Retinal pigment epithelial cell (primary cell): ENCODE results near the gene SLC5A11.
"Not testable (repeated sequence)": the region's sequence is repeated elsewhere in the genome, so short reads cannot be mapped to it uniquely, and the experiment has no call there.

Experiments used
- DNase-seq: peaks from one replicate; pipeline ENCODE4 v3.0.0-alpha.2; 2010; ENCODE audit warnings: low read depth
- H3K4me3 ChIP-seq: 2 replicates; pipeline ENCODE4 v1.5.1; 2011; ENCODE audit warnings: mild to moderate bottlenecking, low read length, control low read depth, moderate library complexity
- TF ChIP-seq, protein P1 (sequence below): conservative IDR thresholded peaks from 2 replicates; pipeline ENCODE4 v1.5.1; 2011; ENCODE audit warnings: low read depth, low read length, control low read depth, inconsistent platforms

SLC5A11 gene, protein sequence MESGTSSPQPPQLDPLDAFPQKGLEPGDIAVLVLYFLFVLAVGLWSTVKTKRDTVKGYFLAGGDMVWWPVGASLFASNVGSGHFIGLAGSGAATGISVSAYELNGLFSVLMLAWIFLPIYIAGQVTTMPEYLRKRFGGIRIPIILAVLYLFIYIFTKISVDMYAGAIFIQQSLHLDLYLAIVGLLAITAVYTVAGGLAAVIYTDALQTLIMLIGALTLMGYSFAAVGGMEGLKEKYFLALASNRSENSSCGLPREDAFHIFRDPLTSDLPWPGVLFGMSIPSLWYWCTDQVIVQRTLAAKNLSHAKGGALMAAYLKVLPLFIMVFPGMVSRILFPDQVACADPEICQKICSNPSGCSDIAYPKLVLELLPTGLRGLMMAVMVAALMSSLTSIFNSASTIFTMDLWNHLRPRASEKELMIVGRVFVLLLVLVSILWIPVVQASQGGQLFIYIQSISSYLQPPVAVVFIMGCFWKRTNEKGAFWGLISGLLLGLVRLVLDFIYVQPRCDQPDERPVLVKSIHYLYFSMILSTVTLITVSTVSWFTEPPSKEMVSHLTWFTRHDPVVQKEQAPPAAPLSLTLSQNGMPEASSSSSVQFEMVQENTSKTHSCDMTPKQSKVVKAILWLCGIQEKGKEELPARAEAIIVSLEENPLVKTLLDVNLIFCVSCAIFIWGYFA

DNA sequence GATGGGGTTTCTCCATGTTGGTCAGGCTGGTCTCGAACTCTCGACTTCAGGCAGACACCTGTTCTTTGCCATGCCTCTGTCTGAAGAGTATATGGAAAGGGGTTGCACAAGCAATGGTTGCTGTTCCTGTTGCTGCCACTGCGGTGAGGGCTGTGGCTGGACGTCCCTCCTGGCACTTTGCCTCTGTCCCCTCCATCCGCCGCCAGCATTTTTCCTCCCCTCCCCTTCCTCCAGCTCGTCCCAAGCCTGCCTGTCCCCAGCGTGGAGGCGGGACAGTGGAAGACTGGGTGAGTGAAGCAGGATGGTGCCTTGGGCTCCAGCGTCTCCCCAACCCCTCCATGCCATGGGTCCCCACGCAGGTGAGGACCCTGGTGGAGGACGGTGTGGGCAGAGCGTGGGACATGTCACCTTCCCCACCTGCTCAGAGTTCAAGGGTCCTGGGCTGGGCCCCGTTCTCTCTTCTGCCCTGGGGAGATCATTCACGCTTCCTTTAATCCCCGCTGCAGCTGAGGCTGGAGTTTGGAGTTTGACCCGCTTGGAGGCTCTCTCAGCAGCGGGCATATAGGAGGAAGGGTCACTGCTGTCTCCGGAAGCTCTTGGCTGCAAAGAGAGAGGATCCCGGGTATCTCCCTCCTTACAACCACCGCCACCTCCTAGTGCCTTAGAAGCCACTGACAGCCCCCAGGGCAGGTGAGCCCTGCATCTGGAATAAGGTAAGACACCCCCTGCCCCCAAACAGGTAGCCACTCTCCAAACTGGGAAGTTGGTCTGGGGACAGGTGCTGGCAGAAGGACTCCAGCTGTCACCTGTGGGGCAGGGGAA is at the start of gene SLC5A11:
Gene SLC5A11, plus strand, starts transcription at position 238 of the 822 bp plus-strand sequence. CDS start 12,681 bp downstream, outside the sequence.
- DNase-seq: no peak
- H3K4me3 ChIP-seq: no peak within 1 kb of the TSS
- TF ChIP-seq, protein P1, sequence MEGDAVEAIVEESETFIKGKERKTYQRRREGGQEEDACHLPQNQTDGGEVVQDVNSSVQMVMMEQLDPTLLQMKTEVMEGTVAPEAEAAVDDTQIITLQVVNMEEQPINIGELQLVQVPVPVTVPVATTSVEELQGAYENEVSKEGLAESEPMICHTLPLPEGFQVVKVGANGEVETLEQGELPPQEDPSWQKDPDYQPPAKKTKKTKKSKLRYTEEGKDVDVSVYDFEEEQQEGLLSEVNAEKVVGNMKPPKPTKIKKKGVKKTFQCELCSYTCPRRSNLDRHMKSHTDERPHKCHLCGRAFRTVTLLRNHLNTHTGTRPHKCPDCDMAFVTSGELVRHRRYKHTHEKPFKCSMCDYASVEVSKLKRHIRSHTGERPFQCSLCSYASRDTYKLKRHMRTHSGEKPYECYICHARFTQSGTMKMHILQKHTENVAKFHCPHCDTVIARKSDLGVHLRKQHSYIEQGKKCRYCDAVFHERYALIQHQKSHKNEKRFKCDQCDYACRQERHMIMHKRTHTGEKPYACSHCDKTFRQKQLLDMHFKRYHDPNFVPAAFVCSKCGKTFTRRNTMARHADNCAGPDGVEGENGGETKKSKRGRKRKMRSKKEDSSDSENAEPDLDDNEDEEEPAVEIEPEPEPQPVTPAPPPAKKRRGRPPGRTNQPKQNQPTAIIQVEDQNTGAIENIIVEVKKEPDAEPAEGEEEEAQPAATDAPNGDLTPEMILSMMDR: no peak

- TF ChIP-seq, protein P1: peak; percentile 27
- H3K4me3 ChIP-seq: no peak overlapping the region
- DNase-seq: no peak
Observed at GRCh38 chr16:24800586-24800985, 45.2 kb upstream of the SLC5A11 start.

- TF ChIP-seq, protein P1: no peak
- no peak overlapping the region for H3K4me3 ChIP-seq
- no peak for DNase-seq
Observed at GRCh38 chr16:24801761-24802302, 43.9 kb upstream of the SLC5A11 start.

DNA sequence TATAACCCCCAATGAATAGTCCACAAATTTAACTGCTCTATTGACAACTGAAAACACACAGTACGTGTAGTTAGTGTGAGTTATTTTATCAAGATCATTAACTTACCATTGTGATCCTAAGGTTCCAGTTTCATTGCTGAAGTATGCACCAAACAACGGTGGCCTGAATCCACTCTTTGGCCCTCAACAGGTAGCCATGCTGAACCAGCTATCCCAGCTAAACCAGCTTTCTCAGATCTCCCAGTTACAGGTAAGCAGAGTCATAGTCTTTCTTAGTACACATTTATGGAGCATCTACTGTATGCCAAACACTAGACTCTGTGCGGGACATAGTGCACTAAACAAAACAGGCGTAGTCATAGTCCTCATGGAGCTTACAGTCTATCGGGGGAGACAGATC is 40.3 kb upstream of the SLC5A11 start:
- DNase-seq: no peak

DNA sequence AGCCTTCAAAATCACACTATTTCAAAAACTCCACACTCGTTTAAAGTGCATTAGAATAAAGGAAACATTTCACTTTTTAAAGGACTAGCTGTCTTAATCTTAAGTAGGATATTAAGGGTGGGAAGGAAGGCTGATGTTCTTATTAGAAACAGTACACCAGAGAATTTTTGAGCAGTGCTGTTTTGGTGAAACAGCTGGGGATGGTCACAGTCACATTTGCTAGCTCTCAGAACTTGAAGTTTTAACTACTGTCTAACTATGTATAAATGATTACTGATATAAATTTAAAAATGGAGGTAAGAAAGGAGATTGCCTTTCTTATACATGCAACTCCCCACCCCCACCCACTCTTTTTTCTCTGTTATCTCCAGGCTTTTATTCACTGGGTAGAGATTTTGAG is 38.5 kb upstream of the SLC5A11 start:
- H3K4me3 ChIP-seq: no peak overlapping the region
- TF ChIP-seq, protein P1: no peak
- no peak for DNase-seq

More for the DNA sequence above, 40.3 kb upstream of the SLC5A11 start:
- no peak overlapping the region for H3K4me3 ChIP-seq
- TF ChIP-seq, protein P1: no peak

DNA sequence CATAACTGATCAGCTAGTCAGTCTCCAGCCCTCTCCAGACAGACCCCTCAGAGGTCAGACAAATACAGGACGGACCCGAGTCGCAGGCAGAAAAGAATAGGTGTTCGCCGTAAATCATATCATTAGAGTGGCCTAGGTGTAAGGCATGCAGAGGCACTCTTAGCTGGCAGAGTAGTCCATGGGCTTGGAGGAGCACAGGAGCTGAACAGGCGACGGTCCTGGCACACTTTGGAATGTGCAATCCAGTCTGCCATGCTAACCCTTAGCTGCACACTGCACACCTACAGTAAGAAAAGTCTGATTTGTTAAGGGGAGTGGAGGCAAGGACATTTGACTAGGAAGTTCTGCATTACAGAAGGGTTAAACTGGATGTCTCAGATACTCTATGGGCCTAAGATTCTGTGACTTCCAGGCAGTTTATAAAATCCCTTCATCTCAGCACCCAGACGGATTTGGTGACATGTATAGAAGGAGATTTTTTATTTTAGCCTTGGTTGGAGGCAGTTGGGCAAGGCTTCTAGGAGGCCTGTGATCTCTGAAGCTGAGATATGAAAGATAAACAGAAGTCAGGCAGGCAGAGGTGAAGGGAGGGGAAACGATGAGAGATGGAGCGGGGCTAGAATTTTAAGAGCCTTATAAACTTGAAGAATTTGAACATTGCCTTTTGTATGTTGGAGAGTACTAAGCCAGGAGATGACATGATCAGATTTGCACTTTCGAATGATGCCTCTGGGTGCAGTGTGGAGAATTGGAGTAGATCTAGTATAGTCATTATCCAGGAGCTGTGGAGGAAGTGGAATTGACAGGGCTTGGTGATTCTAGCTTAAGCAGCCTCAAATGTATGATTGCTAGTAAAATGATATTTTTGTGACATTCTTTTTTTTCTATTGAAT is 34.6 kb upstream of the SLC5A11 start:
- H3K4me3 ChIP-seq: no peak overlapping the region
- TF ChIP-seq, protein P1: no peak
- no peak for DNase-seq

GRCh38 chr16:24812813-24813212 is 33.0 kb upstream of the SLC5A11 start:
- H3K4me3 ChIP-seq, DNase-seq: not testable (repeated sequence)
